IMR-90 (cell line): Measurements from ENCODE around the gene RRN3. TPM values are rescaled to one million over a fixed set of nuclear protein-coding genes. Genes with fewer than 3 reads are reported as not detected.

Source experiments
- ATAC-seq: fragments of 200-7000 bp; cut with Tn5 transposase; 2 replicates; pipeline ENCODE4 v1.9.1; 2020; ENCODE audit warnings: low read depth, mild to moderate bottlenecking, moderate library complexity
- BruUV-seq: library from RNA; stranded (reverse); fragments of 400-500 nt; replicated peaks from 2 replicates; lab custom pipeline; 2021; lab: Mats Ljungman, UMichigan
- CTCF ChIA-PET: fragments of 300-600 bp; formaldehyde crosslinking; extraction: SDS; loops from one replicate; lab custom pipeline; 2021; ENCODE audit warnings: antibody characterized with exemption; lab: Yijun Ruan, JAX
- POLR2A ChIA-PET: fragments of 300-600 bp; sonication (Branson Sonifier 250); formaldehyde crosslinking; loops from one replicate; lab custom pipeline; 2022; ENCODE audit warnings: antibody characterized with exemption; ENCODE audit not compliant: unreplicated experiment; lab: Charles Lee
- DNase-seq: peaks from one replicate; pipeline ENCODE4 v3.0.0; 2013
- H2AFZ ChIP-seq: replicated peaks from 2 replicates; pipeline ENCODE3; 2013; ENCODE audit warnings: low read length, mild to moderate bottlenecking; ENCODE audit not compliant: poor library complexity
- H2AK5ac ChIP-seq: 2 replicates; pipeline ENCODE4 v1.6.1; 2013; ENCODE audit warnings: low read depth, low read length, inconsistent platforms
- H2AK9ac ChIP-seq: replicated peaks from 2 replicates; pipeline ENCODE3; 2013; ENCODE audit warnings: mild to moderate bottlenecking, low read depth, low read length, moderate library complexity; ENCODE audit not compliant: poor library complexity
- H2BK120ac ChIP-seq: 2 replicates; pipeline ENCODE4 v1.6.1; 2013; ENCODE audit warnings: low read depth, low read length, inconsistent platforms
- H2BK15ac ChIP-seq: 3 replicates; pipeline ENCODE4 v1.6.1; 2013; ENCODE audit warnings: low read depth, low read length, inconsistent platforms
- H2BK20ac ChIP-seq: 2 replicates; pipeline ENCODE4 v1.6.1; 2013; ENCODE audit warnings: low read depth, mild to moderate bottlenecking, inconsistent platforms, low read length, moderate library complexity
- H2BK5ac ChIP-seq: 2 replicates; pipeline ENCODE4 v1.6.1; 2013; ENCODE audit warnings: mild to moderate bottlenecking, low read depth, low read length, inconsistent platforms; ENCODE audit not compliant: poor library complexity, severe bottlenecking
- H3K14ac ChIP-seq: replicated peaks from 2 replicates; pipeline ENCODE4 v1.6.1; 2013; ENCODE audit warnings: low read depth, low read length, inconsistent platforms
- H3K18ac ChIP-seq: 2 replicates; pipeline ENCODE4 v1.6.1; 2013; ENCODE audit warnings: low read depth, low read length, control low read depth
- H3K23ac ChIP-seq: 2 replicates; pipeline ENCODE4 v1.6.1; 2013; ENCODE audit warnings: low read depth, low read length, inconsistent platforms
- H3K27ac ChIP-seq: 2 replicates; pipeline ENCODE4 v1.5.1; 2013; ENCODE audit warnings: mild to moderate bottlenecking, control low read depth, low read length; ENCODE audit not compliant: insufficient read depth
- H3K27me3 ChIP-seq: 2 replicates; pipeline ENCODE4 v1.6.1; 2013; ENCODE audit warnings: low read length; ENCODE audit not compliant: control insufficient read depth, insufficient read depth
- H3K36me3 ChIP-seq: 2 replicates; pipeline ENCODE4 v1.6.1; 2013; ENCODE audit warnings: low read length, mixed read lengths; ENCODE audit not compliant: control insufficient read depth, insufficient read depth
- H3K4ac ChIP-seq: 2 replicates; pipeline ENCODE4 v1.6.1; 2013; ENCODE audit warnings: low read depth, low read length, inconsistent platforms
- H3K4me1 ChIP-seq: 2 replicates; pipeline ENCODE4 v1.6.1; 2013; ENCODE audit warnings: low read length, mixed read lengths; ENCODE audit not compliant: control insufficient read depth, insufficient read depth
- H3K4me2 ChIP-seq: 2 replicates; pipeline ENCODE4 v1.6.1; 2013; ENCODE audit warnings: low read depth, mild to moderate bottlenecking, control low read depth, low read length, moderate library complexity
- H3K4me3 ChIP-seq: 2 replicates; pipeline ENCODE4 v1.5.1; 2013; ENCODE audit warnings: low read depth, mild to moderate bottlenecking, control low read depth, low read length, moderate library complexity; ENCODE audit not compliant: insufficient read depth
- H3K56ac ChIP-seq: 2 replicates; pipeline ENCODE4 v1.6.1; 2013; ENCODE audit warnings: low read length, inconsistent platforms; ENCODE audit not compliant: insufficient read depth; ENCODE audit errors: extremely low read depth
- H3K79me1 ChIP-seq, 2 experiments: 2 replicates each; pipeline ENCODE4 v1.6.1; 2013; ENCODE audit warnings: low read length in 2 of 2, inconsistent platforms in 1 of 2, low read depth in 1 of 2
- H3K9ac ChIP-seq: 2 replicates; pipeline ENCODE4 v1.6.1; 2013; ENCODE audit warnings: low read depth, low read length, control low read depth
- H3K9me1 ChIP-seq: 2 replicates; pipeline ENCODE4 v1.6.1; 2013; ENCODE audit warnings: low read length, inconsistent platforms; ENCODE audit not compliant: insufficient read depth
- H3K9me3 ChIP-seq: 2 replicates; pipeline ENCODE4 v1.6.1; 2013; ENCODE audit warnings: low read length; ENCODE audit not compliant: control insufficient read depth, insufficient read depth
- H4K20me1 ChIP-seq: 2 replicates; pipeline ENCODE4 v1.6.1; 2013; ENCODE audit warnings: low read length, inconsistent platforms; ENCODE audit not compliant: insufficient read depth
- H4K5ac ChIP-seq: 2 replicates; pipeline ENCODE4 v1.6.1; 2013; ENCODE audit warnings: mild to moderate bottlenecking, low read depth, low read length, control low read depth
- H4K8ac ChIP-seq, 2 experiments: 2 replicates each; pipeline ENCODE4 v1.6.1; 2013; ENCODE audit warnings: low read depth in 2 of 2, low read length in 2 of 2, control low read depth in 1 of 2, inconsistent platforms in 1 of 2
- H4K91ac ChIP-seq: 2 replicates; pipeline ENCODE4 v1.6.1; 2013; ENCODE audit warnings: low read depth, low read length, inconsistent platforms; ENCODE audit not compliant: insufficient read depth
- BHLHE40 ChIP-seq: fragments of 150-350 bp; IDR thresholded peaks from 2 replicates; pipeline ENCODE4 v1.6.1; 2016; ENCODE audit warnings: mild to moderate bottlenecking, low read depth, low read length
- CEBPB ChIP-seq: IDR thresholded peaks from 2 replicates; pipeline ENCODE4 v1.6.1; 2012; ENCODE audit warnings: low read depth, low read length, improper control_type of control experiment
- FOS ChIP-seq: fragments of 150-350 bp; IDR thresholded peaks from 2 replicates; pipeline ENCODE4 v1.6.1; 2016; ENCODE audit warnings: low read depth, low read length
- MXI1 ChIP-seq: IDR thresholded peaks from 2 replicates; pipeline ENCODE4 v1.6.1; 2012; ENCODE audit warnings: low read depth, mild to moderate bottlenecking, low read length, moderate library complexity, borderline replicate concordance
- NFE2L2 ChIP-seq: fragments of 150-350 bp; IDR thresholded peaks from 2 replicates; pipeline ENCODE4 v1.6.1; 2016; ENCODE audit warnings: low read depth, mild to moderate bottlenecking, low read length
- POLR2A ChIP-seq: IDR thresholded peaks from 2 replicates; pipeline ENCODE4 v1.6.1; 2012; ENCODE audit warnings: mild to moderate bottlenecking, low read depth, low read length
- RAD21 ChIP-seq: IDR thresholded peaks from 2 replicates; pipeline ENCODE4 v1.6.1; 2012; ENCODE audit warnings: low read length, improper control_type of control experiment
- RFX5 ChIP-seq: IDR thresholded peaks from 2 replicates; pipeline ENCODE4 v1.8.0; 2012; ENCODE audit warnings: low read depth, mild to moderate bottlenecking, low read length, moderate library complexity
- SMC3 ChIP-seq: fragments of 150-350 bp; IDR thresholded peaks from 2 replicates; pipeline ENCODE4 v1.6.1; 2016; ENCODE audit warnings: low read depth, mild to moderate bottlenecking, antibody characterized with exemption, low read length, moderate library complexity
- WGBS, 2 experiments: methylation state at CpG; one replicate each; pipeline versions ENCODE4 v1.1.5 to v1.1.7; 2013; ENCODE audit warnings: missing lambda C conversion rate in 2 of 2; ENCODE audit not compliant: insufficient read length in 1 of 2; ENCODE audit errors: extremely low coverage in 2 of 2; 5-methylcytosine and 5-hydroxymethylcytosine counted together
- dilution Hi-C: fragments of 300-500 bp; cut with HindIII; formaldehyde crosslinking; loops from one replicate; pipeline ENCODE4 v1.14.3; 2018; ENCODE audit warnings: low sequenced_read_pairs; ENCODE audit not compliant: unreplicated experiment
- in situ Hi-C: fragments of 300-500 bp; cut with MboI; formaldehyde crosslinking; loops from 3 replicates; pipeline ENCODE4 v1.14.3; 2019; ENCODE audit warnings: low sequenced_read_pairs, inconsistent platforms, mixed read lengths
- intact Hi-C: fragments of 100-400 bp; cut with micrococcal nuclease; formaldehyde crosslinking; loops from 2 replicates; pipeline ENCODE4 v1.10.0; 2022
- polyA plus RNA-seq, 3 experiments: library from polyadenylated mRNA; depleted of rRNA; stranded (reverse); fragments of >200 nt; gene quantifications; 2 replicates each; pipeline ENCODE4 v1.2.3, GENCODE V29; 2012; ENCODE audit warnings: low replicate concordance in 1 of 3
- total RNA-seq: library from RNA; depleted of rRNA; stranded (reverse); fragments of >200 nt; gene quantifications from 2 replicates; pipeline ENCODE4 v1.2.3, GENCODE V29; 2012

RRN3 gene
- total and polyA plus RNA-seq, 2 of the 4 experiments (the other 2 are of a cell fraction): 22.1 to 47.7 TPM

DNA sequence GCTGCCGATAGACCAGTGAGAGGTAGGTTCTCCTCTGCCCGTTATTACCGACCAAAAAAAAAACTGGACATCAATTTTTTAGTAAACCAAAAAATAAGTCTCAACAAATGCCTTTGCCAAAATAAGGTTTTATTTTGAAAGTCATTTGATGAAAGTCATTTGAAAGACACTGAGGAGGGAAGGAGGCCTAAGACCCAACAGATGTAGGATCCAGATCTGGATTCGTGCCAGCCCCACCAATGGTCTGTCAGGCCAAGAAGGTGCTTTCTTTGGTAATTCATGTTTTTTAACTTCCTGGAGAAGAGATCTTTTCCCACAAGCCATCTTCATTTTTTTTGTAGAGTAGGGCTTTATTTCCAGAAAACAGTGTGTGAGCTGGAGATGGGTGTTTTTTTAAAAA, 56.3 kb downstream of the RRN3 start:
- no peak overlapping the region for H3K9ac ChIP-seq
- no peak overlapping the region for H3K18ac ChIP-seq
- no peak overlapping the region for H4K5ac ChIP-seq
- no CpG with 5 or more reads among the region's 4 CpGs for WGBS, 2 experiments
- no peak overlapping the region for H3K4ac ChIP-seq
- H3K4me3 ChIP-seq: no peak overlapping the region
- H2BK15ac ChIP-seq: no peak overlapping the region
- CTCF ChIA-PET: no interaction called here
- H4K91ac ChIP-seq: no peak overlapping the region
- no peak overlapping the region for H3K14ac ChIP-seq
- H3K4me2 ChIP-seq: no peak overlapping the region
- dilution Hi-C loops: no loop called here
- H3K56ac ChIP-seq: no peak overlapping the region
- H2AFZ ChIP-seq: no peak overlapping the region
- no TSS peak for BruUV-seq
- POLR2A ChIA-PET: no interaction called here
- intact Hi-C loops: no loop called here
- ATAC-seq (no peak), DNase-seq (no peak)
- H2BK120ac ChIP-seq: no peak overlapping the region
- no peaks in the 10 kb centered on the region; the same call in 1 of the 2 replicates for H4K20me1 ChIP-seq
- H2BK5ac ChIP-seq: no peak overlapping the region
- H3K36me3 ChIP-seq: peaks cover 72% of the 10 kb centered on the region
- H3K27ac ChIP-seq: no peak overlapping the region
- no peaks in the 10 kb centered on the region for H3K4me1 ChIP-seq
- H3K79me1 ChIP-seq: peaks cover 11 to 14% of the 10 kb centered on the region in 2 experiments
- in situ Hi-C loops: no loop called here
- no peak overlapping the region for H2BK20ac ChIP-seq
- peaks cover 12% of the 10 kb centered on the region for H3K9me1 ChIP-seq
- H2AK5ac ChIP-seq: no peak overlapping the region
- TF ChIP-seq CEBPB: no peak
- TF ChIP-seq SMC3: no peak
- no peak for TF ChIP-seq RAD21
- no peak for TF ChIP-seq MXI1
- no peak for TF ChIP-seq RFX5
- no peak for TF ChIP-seq FOS
- no peak for TF ChIP-seq POLR2A
- no peak for TF ChIP-seq BHLHE40
- no peak for TF ChIP-seq NFE2L2
- H4K8ac ChIP-seq: no peak overlapping the region
- H3K23ac ChIP-seq: no peak overlapping the region
- H3K9me3 ChIP-seq: no peaks in the 10 kb centered on the region
- H2AK9ac ChIP-seq: no peak overlapping the region
- no peaks in the 10 kb centered on the region for H3K27me3 ChIP-seq
